ENCODE data around the gene THOC6.

THOC6 gene

GRCh38 chr16:3023669-3024478 is at the start of gene THOC6, which contains the start of gene HCFC1R1:
Gene THOC6, plus strand, starts transcription at chr16:3024035. Its CDS starts 292 bp downstream, at chr16:3024327.
Gene HCFC1R1, minus strand, starts transcription at chr16:3023942. Its CDS starts 1 bp downstream, at chr16:3023941.
- DNase-seq (ENCODE audit: low spot score) = peak; percentile 95

- no peak for DNase-seq (ENCODE audit: low spot score)
Measured at GRCh38 chr16:2974319-2975056, 49.3 kb upstream of the THOC6 start.

- DNase-seq (ENCODE audit: low spot score) = no peak
Measured at GRCh38 chr16:2975161-2975795, 48.6 kb upstream of the THOC6 start.

- no peak for DNase-seq (ENCODE audit: low spot score)
Measured at GRCh38 chr16:2976201-2976600, 47.6 kb upstream of the THOC6 start.

GRCh38 chr16:2976673-2977072 is 47.2 kb upstream of the THOC6 start:
- DNase-seq (ENCODE audit: low spot score) = no peak

GRCh38 chr16:2977440-2977839 is 46.4 kb upstream of the THOC6 start:
- DNase-seq (ENCODE audit: low spot score) = no peak

- DNase-seq (ENCODE audit: low spot score) = no peak
Measured at GRCh38 chr16:2979669-2980226, 44.1 kb upstream of the THOC6 start.

- DNase-seq (ENCODE audit: low spot score) = peak; percentile 94
Measured at GRCh38 chr16:2980227-2981176, 43.3 kb upstream of the THOC6 start, which contains the start of gene PKMYT1. Gene PKMYT1, minus strand, starts transcription at chr16:2980446. Its CDS starts 789 bp downstream, at chr16:2979657.

GRCh38 chr16:2981177-2981898 is 42.5 kb upstream of the THOC6 start:
- no peak for DNase-seq (ENCODE audit: low spot score)

- no peak for DNase-seq (ENCODE audit: low spot score)
Measured at GRCh38 chr16:2981899-2982250, 42.0 kb upstream of the THOC6 start.

GRCh38 chr16:2982402-2982801 is 41.4 kb upstream of the THOC6 start:
- no peak for DNase-seq (ENCODE audit: low spot score)

- peak; percentile 71 for DNase-seq (ENCODE audit: low spot score)
Measured at GRCh38 chr16:2983706-2984136, 40.1 kb upstream of the THOC6 start.

GRCh38 chr16:2985462-2985861 is 38.4 kb upstream of the THOC6 start:
- DNase-seq (ENCODE audit: low spot score) = no peak

- DNase-seq (ENCODE audit: low spot score) = no peak
Measured at GRCh38 chr16:2985893-2986355, 37.9 kb upstream of the THOC6 start.

- DNase-seq (ENCODE audit: low spot score) = no peak
Measured at GRCh38 chr16:2986623-2987188, 37.1 kb upstream of the THOC6 start.

- no peak for DNase-seq (ENCODE audit: low spot score)
Measured at GRCh38 chr16:2987286-2987685, 36.5 kb upstream of the THOC6 start.

GRCh38 chr16:2987833-2988232 is 36.0 kb upstream of the THOC6 start:
- DNase-seq (ENCODE audit: low spot score) = no peak

- no peak for DNase-seq (ENCODE audit: low spot score)
Measured at GRCh38 chr16:2988590-2989099, 35.2 kb upstream of the THOC6 start.

GRCh38 chr16:2990891-2991290 is 32.9 kb upstream of the THOC6 start:
- no peak for DNase-seq (ENCODE audit: low spot score)

All from CD4-positive, alpha-beta T cell treated with Interleukin-15 for 4 hours (primary cell).